NCI-H1694 treated with DMSO at 0.1 percent for 48 hours (cell line): ENCODE measurements around the gene CDH11.

Source experiments
- DNase-seq: peaks from one replicate; lab custom pipeline; 2025; lab: John Stamatoyannopoulos, UW

CDH11 gene

GRCh38 chr16:65034915-65035314 lies 86.9 kb downstream of the CDH11 start:
- no peak for DNase-seq

- DNase-seq = no peak
Observed at GRCh38 chr16:65032387-65032786, 89.5 kb downstream of the CDH11 start.

DNA sequence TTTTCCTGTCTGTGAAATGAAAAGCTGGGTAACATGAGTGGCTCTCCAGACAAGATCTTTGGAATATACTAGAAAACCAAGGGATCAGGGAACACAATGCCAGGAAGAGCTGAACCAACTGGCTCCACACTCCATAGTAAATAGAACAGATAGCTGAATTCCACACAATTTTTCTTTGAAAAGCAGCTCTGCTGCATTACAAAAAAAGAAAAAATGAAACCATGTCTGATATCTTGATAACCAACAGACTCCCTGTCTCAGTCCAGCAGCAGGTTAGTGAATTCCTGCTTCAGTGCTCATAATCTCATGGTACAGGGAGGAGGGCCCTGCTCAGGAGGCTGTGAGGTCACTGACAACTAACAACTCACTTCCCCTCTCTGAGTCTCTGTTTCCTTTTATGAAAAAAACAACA lies 97.1 kb downstream of the CDH11 start:
- DNase-seq = no peak

GRCh38 chr16:65023802-65024201 lies 98.1 kb downstream of the CDH11 start:
- DNase-seq = no peak

GRCh38 chr16:65021852-65022595 lies 99.8 kb downstream of the CDH11 start:
- DNase-seq = no peak

DNA sequence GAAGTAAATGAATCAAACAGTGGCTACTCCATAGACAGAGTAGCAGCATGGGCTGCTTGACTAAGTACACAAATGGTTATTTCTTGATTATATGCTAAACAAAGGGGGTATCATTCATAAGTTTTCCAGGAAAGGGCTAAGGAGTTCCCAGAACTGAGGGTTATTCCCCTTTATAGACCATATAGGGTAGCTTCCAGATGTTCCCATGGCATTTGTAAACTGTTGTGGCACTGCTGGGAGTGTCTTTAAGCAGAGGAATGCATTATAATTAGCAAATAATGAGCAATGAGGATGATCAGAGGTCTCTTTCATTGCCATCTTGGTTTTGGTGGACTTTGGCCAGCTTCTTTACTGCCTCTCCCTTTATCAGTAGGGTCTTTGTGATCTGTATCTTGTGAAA lies 105.1 kb downstream of the CDH11 start:
- no peak for DNase-seq

GRCh38 chr16:65015599-65015998 lies 106.3 kb downstream of the CDH11 start:
- no peak for DNase-seq

- DNase-seq = no peak
Observed at GRCh38 chr16:65012357-65012756, 109.5 kb downstream of the CDH11 start.

DNA sequence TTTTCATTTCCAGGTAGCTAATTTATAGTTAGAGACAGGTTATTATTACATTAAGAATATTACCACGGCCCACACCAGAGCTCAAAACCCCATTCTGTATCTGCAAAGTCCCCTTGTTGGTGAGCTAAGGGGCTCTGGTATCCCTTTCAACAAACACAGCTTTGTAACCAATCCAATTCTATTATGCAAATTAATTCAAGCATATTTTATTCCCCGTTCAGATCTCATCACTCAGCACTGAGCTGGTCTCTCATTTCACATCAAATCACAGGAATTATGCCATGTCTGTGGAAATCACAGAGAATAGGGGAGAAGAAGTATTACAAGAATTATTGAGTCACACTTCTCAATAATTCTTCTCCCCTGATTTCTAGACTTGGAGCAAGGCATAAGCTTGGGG lies 111.7 kb downstream of the CDH11 start:
- peak; percentile 0 for DNase-seq

GRCh38 chr16:65005696-65006095 lies 116.2 kb downstream of the CDH11 start:
- no peak for DNase-seq

- DNase-seq = no peak
Observed at GRCh38 chr16:65004570-65004969, 117.3 kb downstream of the CDH11 start.

GRCh38 chr16:65003621-65004020 lies 118.2 kb downstream of the CDH11 start:
- no peak for DNase-seq

- DNase-seq = no peak
Observed at GRCh38 chr16:65002265-65002664, 119.6 kb downstream of the CDH11 start.

DNA sequence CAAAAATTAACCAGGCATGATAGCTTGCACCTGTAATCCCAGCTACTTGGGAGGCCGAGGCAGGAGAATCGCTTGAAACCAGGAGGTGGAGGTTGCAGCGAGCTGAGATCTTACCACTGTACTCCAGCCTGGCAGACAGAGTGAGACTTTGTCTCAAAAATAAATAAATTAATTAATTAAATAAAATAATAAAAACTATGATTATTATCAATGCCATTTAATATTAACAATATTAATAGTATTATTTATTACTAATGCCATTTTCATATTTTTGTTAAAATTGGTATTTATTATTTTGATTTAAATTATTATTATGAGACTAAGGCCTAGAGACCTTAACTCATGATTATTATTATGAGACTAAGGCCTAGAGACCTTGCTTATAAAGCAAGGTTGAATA lies 121.2 kb downstream of the CDH11 start:
- no peak for DNase-seq

- DNase-seq = no peak
Observed at GRCh38 chr16:64997751-64998150, 124.1 kb downstream of the CDH11 start.

DNA sequence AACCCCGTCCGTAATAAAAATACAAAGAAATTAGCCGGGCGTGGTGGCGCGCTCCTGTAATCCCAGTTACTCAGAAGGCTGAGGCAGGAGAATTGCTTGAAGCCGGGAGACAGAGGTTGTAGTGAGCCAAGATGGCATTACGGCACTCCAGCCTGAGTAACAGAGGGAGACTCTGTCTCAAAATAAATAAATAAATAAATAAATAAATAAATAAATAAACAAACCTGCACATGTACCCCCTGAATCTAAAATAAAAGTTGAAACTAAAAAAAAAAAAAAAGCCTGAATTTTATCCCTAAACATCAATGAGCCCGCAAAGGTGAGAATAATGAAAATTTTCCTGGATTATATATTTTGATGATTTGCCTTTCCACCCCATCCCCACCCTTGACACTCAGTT lies 124.7 kb downstream of the CDH11 start:
- no peak for DNase-seq

- DNase-seq = no peak
Observed at GRCh38 chr16:64996641-64997040, 125.2 kb downstream of the CDH11 start.

DNA sequence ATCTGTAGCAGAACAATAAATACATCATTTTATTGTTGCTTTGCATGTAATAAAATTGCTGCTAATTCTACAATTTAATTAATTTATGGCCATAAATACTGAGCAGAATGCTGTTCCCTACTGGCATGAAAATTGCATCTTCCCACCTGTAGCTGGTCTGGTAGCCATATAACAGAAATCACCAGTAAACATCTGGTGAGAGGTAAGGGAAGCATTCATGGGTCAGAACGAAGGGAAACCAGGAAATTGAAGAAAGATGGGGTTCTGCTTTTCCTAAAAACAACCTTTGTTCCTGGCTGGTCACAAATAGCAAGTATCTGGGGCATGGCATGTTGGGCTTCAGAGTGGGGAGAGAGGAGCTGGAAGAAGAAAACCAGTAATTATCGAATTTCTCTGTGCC lies 128.4 kb downstream of the CDH11 start:
- no peak for DNase-seq

- DNase-seq = no peak
Observed at GRCh38 chr16:64991001-64991400, 130.9 kb downstream of the CDH11 start.

DNA sequence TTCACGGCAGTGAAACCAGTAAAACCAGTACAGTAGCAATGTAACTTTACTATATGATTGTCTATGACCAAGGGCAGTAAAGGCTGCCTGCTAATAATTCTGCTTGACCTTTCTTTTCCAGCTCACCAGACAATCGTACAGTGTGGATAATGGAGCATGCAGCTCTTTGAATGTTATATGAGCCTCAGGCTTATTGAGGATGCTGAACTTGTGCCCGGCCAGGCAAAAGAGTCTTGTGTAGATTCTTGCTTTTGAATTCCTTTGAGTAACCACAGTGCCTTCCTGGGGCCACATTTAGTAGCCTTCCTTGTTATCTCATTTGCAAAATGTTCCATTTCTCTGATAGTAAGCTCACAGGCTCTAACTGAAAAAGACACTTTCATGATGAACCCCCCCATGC lies 131.8 kb downstream of the CDH11 start:
- no peak for DNase-seq

DNA sequence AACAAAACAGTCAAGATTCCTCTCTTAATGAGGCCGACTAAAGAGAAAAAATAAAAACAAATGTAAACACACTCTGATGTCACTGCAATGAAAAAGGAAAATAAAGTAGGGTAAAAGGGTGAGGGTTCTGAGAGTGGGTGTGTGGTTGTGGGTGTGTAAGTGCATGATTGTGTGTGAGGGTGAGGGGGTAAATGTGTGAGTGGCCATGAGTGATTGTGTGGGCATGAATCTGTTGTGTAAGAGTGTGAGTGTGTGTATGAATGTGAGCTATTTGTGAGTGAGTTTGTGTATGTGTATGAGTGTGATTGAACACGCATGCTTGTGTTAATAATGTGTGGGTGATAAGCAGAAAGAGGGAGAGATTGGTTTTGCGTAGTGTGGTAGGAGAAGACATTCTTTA lies 132.8 kb downstream of the CDH11 start:
- no peak for DNase-seq

- DNase-seq = peak; percentile 79
Observed at GRCh38 chr16:64983963-64984362, 137.9 kb downstream of the CDH11 start.

DNA sequence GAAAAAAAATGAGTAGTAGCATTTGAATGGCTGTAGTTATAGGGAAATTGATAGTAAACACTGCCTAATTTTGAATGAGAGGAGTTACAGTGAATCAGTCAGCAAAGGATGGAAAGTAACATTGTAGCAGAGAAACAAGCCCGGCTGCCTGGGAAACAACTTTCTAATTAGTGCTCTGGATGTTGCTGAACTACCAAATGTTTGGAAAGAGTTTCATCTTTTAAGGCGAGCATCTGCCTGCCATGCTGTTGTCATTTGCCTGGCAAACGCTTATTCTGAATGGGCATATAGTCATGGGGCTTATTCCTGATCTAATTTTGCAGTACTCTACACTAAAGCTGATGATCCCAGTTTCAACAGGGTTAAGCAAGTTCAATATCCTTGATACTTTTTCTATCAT lies 138.6 kb downstream of the CDH11 start:
- peak; percentile 25 for DNase-seq

DNA sequence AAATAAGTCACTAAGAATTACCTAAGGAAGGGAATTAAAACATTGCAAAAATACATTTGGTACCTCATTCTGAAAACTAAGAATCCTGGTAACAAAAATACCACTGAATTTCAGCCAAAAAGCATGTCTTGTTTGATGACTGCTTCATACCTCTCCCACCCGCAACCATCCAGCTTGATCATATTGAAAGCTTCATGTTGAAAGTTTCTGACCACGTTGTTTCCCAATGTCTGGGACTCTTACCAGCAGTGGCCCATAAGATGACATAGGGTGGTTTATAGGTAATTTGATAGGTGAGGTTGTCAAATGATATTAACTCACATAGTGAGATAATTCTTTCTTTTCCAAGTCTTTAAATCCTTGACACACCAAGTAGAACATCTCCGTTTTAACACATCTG lies 139.3 kb downstream of the CDH11 start:
- no peak for DNase-seq
